Bronchial epithelial cell (primary cell): Measurements from ENCODE around the gene RPTOR. TPM values are rescaled to one million over a fixed set of nuclear protein-coding genes. Genes with fewer than 3 reads are reported as not detected.

ENCODE experiments used
- DNase-seq: peaks from one replicate; pipeline ENCODE4 v3.0.0-alpha.2; 2010; ENCODE audit warnings: low read depth
- FAIRE-seq: peaks from 2 replicates; lab custom pipeline; 2011; peaks lifted over from hg19 to GRCh38; lab: Jason Lieb, UNC
- H3K27me3 ChIP-seq: 2 replicates; pipeline ENCODE4 v1.5.1; 2011; ENCODE audit warnings: low read length; ENCODE audit not compliant: control insufficient read depth, insufficient read depth
- H3K36me3 ChIP-seq: 2 replicates; pipeline ENCODE4 v1.5.1; 2011; ENCODE audit warnings: low read length; ENCODE audit not compliant: control insufficient read depth, insufficient read depth
- H3K4me3 ChIP-seq: 2 replicates; pipeline ENCODE4 v1.5.1; 2011; ENCODE audit warnings: mild to moderate bottlenecking, low read depth, low read length, control low read depth
- CTCF ChIP-seq: IDR thresholded peaks from 2 replicates; pipeline ENCODE4 v1.5.1; 2011; ENCODE audit warnings: mild to moderate bottlenecking, moderate library complexity, low read length, control low read depth, inconsistent platforms; ENCODE audit not compliant: insufficient read depth, severe bottlenecking
- total RNA-seq: library from RNA; depleted of rRNA; stranded (reverse); fragments of >200 nt; gene quantifications from 2 replicates; pipeline ENCODE4 v1.2.1, GENCODE V29; 2014

RPTOR gene
- total RNA-seq, 1 donor from 2014 or later, result 14.0 TPM

GRCh38 chr17:80827646-80828643 is 283.3 kb downstream of the RPTOR start:
- peak; percentile 94 for FAIRE-seq

DNA sequence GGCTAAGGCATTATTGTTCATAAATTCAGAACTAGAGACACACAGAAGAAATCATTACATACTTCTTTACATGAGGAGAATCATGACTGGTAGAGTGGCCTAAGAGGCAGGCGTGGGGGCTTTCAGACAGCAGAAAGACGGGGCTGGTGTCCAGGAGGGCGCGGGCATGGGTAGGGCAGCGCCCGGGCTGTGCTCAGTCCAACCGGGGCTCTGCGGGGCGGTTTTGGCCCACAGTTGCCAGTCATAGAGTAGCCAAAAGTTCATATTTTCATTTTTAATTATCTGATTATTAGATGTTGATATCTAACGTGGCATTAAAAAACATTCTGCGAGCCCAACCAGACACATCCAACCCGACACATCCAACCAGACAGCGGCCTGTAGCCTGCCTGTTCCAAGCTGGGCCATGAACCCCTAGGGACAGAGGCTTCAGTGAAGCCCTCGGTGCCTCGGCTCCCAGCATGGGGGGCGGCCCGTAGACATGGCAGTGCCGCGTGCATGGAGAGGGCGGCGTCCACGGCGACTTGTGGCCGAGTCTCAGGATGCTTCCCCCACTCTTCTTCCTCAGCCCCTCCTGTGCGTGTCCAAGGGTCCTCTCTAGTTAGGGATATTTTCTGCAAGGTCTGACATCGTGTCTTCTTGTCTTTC is 284.7 kb downstream of the RPTOR start:
- H3K36me3 ChIP-seq, result peaks cover 2% of the 10 kb centered on the region
- H3K4me3 ChIP-seq, result no peak overlapping the region
- DNase-seq (no peak), FAIRE-seq (no peak)
- no peaks in the 10 kb centered on the region for H3K27me3 ChIP-seq
- no peak for TF ChIP-seq CTCF

More at GRCh38 chr17:80827646-80828643, 283.3 kb downstream of the RPTOR start:
- peak; percentile 47 for DNase-seq
- no peak overlapping the region for H3K4me3 ChIP-seq
- TF ChIP-seq CTCF, result no peak
- H3K36me3 ChIP-seq, result peaks cover 7% of the 10 kb centered on the region
- no peaks in the 10 kb centered on the region for H3K27me3 ChIP-seq

DNA sequence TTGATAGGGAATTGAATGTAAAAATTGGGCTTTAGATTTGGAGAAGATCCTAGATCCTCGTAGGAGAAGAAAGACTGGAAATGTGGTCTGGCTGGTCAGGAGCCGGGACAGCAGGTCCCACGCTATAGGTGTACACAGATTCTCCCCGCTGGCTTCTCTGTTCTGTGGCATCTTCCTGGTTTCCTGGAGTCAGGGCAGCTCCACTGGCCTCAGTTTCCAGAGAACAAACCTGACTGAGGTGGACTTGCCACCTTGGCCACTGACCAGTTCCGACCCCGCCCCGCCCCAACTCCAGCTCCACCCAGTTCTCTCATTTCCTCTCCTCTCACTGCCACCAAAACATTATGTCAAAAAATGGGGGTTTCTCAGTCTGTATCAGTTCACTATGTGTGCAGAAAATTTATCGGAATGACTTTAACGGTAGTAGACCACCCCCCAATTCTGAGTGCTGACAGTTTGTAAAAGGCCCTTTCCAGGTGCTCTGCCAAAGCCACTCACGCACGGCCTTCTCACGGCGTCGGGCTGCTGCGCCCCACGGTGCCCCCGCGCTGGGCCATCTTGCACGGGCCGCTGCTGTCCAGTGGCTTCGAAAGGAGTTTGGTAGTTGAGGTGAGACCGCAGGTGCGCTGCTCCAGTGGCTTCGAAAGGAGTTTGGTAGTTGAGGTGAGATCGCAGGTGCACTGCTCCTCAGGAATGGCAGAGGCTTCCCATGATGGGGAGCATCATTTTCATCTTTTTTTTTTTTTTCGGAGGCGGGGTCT is 285.6 kb downstream of the RPTOR start:
- TF ChIP-seq CTCF, result no peak
- Histone ChIP-seq H3K4me3 (no peak overlapping the region), H3K27me3 (no peaks in the 10 kb centered on the region), H3K36me3 (peaks cover 2% of the 10 kb centered on the region)
- DNase-seq (no peak), FAIRE-seq (no peak)

GRCh38 chr17:80831491-80831890 is 286.9 kb downstream of the RPTOR start:
- FAIRE-seq (peak; percentile 99), DNase-seq (no peak)
- Histone ChIP-seq H3K27me3 (no peaks in the 10 kb centered on the region), H3K4me3 (no peak overlapping the region), H3K36me3 (no peaks in the 10 kb centered on the region)
- no peak for TF ChIP-seq CTCF

DNA sequence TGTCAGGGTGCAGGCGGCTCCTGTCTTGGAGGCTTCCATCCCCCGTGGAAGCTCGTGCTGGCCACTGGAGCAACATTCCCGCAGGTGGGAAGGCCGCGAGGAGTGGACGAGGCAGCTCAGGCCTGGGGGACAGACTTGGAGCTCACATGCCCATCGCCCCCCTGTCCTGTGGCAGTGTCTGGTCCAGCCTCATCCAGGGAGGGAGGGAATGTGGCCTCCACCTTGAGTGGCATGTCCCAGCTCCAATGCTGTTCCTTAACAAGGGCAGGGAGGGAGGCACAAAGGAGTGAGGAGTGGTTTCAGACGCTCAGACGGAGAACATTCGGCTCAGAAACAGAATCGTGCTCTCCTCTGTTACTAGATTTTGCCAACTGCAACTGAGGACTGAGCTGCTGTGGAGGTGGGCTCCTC is 287.6 kb downstream of the RPTOR start:
- FAIRE-seq, result peak; percentile 40
- Histone ChIP-seq H3K36me3 (no peaks in the 10 kb centered on the region), H3K4me3 (no peak overlapping the region), H3K27me3 (no peaks in the 10 kb centered on the region)
- peak; percentile 46 for DNase-seq
- no peak for TF ChIP-seq CTCF
